Esophagus muscularis mucosa (tissue), 4 donors: ENCODE data around the gene NBPF1. TPM values are rescaled to one million over a fixed set of nuclear protein-coding genes. Genes with fewer than 3 reads are reported as not detected.
"Not testable (repeated sequence)": the region's sequence is repeated elsewhere in the genome, so short reads cannot be mapped to it uniquely, and the experiment has no call there.

Source experiments
- DNase-seq: peaks from one replicate; pipeline ENCODE4 v3.0.0-alpha.2; 2017; ENCODE audit errors: extremely low spot score
- H3K27ac ChIP-seq, 4 donors: fragments of 200-600 bp; sonication (generic); replicated peaks in 1 of 4; 1 replicate in 3 of 4; 2 replicates in 1 of 4; pipeline ENCODE4 v1.5.1; 2016 to 2019; ENCODE audit warnings: mild to moderate bottlenecking in 1 of 4
- H3K27me3 ChIP-seq, 4 donors: fragments of 200-600 bp; sonication (generic); one replicate each; pipeline versions ENCODE4 v1.5.1 to v1.6.0; 2016 to 2019
- H3K36me3 ChIP-seq, 4 donors: fragments of 200-600 bp; sonication (generic); one replicate each; pipeline ENCODE4 v1.5.1; 2016 to 2019
- H3K4me1 ChIP-seq, 4 donors: fragments of 200-600 bp; sonication (generic); one replicate each; pipeline ENCODE4 v1.5.1; 2016 to 2019
- H3K4me3 ChIP-seq, 4 donors: fragments of 200-600 bp; sonication (generic); 1 replicate in 2 of 4; 2 replicates in 2 of 4; pipeline ENCODE4 v1.5.1; 2016 to 2019; ENCODE audit warnings: mild to moderate bottlenecking in 4 of 4, moderate library complexity in 1 of 4
- H3K9me3 ChIP-seq, 4 donors: fragments of 200-600 bp; sonication (generic); 1 replicate in 3 of 4; 2 replicates in 1 of 4; pipeline ENCODE4 v1.5.1; 2016 to 2019
- CTCF ChIP-seq, 3 experiments: fragments of 200-600 bp in 2 of 3; fragments of 450-650 bp in 1 of 3; sonication (generic) in 2 of 3; IDR thresholded peaks; one replicate each; pipeline ENCODE4 v1.5.1; 2017 to 2019; ENCODE audit warnings: antibody characterized with exemption in 3 of 3, mild to moderate bottlenecking in 2 of 3, moderate library complexity in 1 of 3
- EP300 ChIP-seq: sonication (generic); formaldehyde crosslinking; IDR thresholded peaks from one replicate; pipeline ENCODE4 v1.6.1; 2017; ENCODE audit warnings: antibody characterized with exemption
- POLR2A ChIP-seq: fragments of 450-650 bp; IDR thresholded peaks from one replicate; pipeline ENCODE4 v1.6.1; 2017; ENCODE audit warnings: antibody characterized with exemption, moderate library complexity, mild to moderate bottlenecking, low read depth
- POLR2AphosphoS5 ChIP-seq, 2 donors: sonication (generic); formaldehyde crosslinking; IDR thresholded peaks; one replicate each; pipeline ENCODE4 v1.6.1; 2017; ENCODE audit warnings: antibody characterized with exemption in 2 of 2
- WGBS: methylation state at CpG from one replicate; pipeline ENCODE4 v1.1.5; 2018; 5-methylcytosine and 5-hydroxymethylcytosine counted together
- intact Hi-C: fragments of 100-400 bp; cut with DNase I; formaldehyde crosslinking; loops from one replicate; pipeline ENCODE4 v1.15.1; 2023
- total RNA-seq, 4 donors: library from RNA; depleted of rRNA; stranded (reverse); fragments of >200 nt; gene quantifications; one replicate each; pipeline versions ENCODE4 v1.1.0 to v1.2.1, GENCODE V29; 2016

Gene NBPF1
- total RNA-seq, 4 donors from 2014 or later: 16.6 to 39.2 (median 28.1) TPM

GRCh38 chr1:16646716-16647115 lies 33.4 kb upstream of the NBPF1 start:
- DNase-seq, H3K27ac ChIP-seq, H3K4me3 ChIP-seq, intact Hi-C loops, H3K36me3 ChIP-seq, H3K9me3 ChIP-seq: not testable (repeated sequence)
- Histone ChIP-seq H3K27me3 (peaks cover 0 to 30% (median 0%) of the 10 kb centered on the region in 4 donors), H3K4me1 (peaks cover 25 to 38% (median 33%) of the 10 kb centered on the region in 4 donors)
- WGBS: no CpG with 5 or more reads among the region's 17 CpGs

GRCh38 chr1:16646061-16646664 lies 32.8 kb upstream of the NBPF1 start:
- intact Hi-C loops, DNase-seq, H3K27ac ChIP-seq, H3K4me3 ChIP-seq, H3K9me3 ChIP-seq: not testable (repeated sequence)
- Histone ChIP-seq H3K27me3 (peaks cover 0 to 30% (median 0%) of the 10 kb centered on the region in 4 donors), H3K4me1 (peaks cover 25 to 39% (median 33%) of the 10 kb centered on the region in 4 donors), H3K36me3 (peaks cover 0 to 13% (median 0%) of the 10 kb centered on the region in 4 donors)
- WGBS: 91% methylated on average over 13 of the region's 15 CpGs

DNA sequence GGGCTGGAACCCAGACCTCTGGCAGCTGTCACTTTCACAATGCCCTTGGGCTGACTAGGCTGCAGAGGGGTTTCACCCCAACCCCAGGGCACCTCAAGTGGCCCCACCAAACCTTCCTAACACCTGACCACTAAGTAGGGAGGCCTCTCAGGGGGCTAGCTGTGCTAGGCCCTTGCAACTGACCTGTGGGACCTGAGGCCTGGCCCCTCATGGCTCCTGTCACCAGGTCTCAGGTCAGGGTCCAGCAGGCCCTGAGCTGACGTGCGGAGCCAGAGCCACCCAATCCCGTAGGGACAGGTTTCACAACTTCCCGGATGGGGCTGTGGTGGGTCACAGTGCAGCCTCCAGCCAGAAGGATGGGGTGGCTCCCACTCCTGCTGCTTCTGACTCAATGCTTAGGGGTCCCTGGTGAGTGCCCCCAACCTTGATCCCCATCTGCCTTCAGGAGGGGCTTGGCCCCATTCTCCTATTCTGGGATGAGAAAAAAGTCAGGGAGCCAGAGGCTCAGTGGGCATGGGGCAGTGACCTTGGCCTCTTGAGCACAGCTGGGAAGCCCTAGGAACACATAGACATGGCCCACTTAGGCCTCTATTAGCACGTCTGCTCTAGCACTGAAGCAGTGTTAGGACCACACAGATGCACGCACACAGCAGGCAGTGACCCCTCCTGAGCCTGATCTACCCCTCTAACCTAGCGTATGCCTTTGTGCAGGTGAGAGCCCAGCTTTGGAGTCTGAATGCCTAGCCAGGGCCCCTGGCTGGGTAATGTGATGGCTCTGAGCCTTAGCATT lies 32.1 kb upstream of the NBPF1 start:
- 87% methylated on average over 7 of the region's 7 CpGs for WGBS
- intact Hi-C loops, H3K9me3 ChIP-seq, DNase-seq: not testable (repeated sequence)
- Histone ChIP-seq H3K36me3 (peaks cover 0 to 13% (median 0%) of the 10 kb centered on the region in 4 donors), H3K4me1 (peaks cover 25 to 43% (median 33%) of the 10 kb centered on the region in 4 donors), H3K4me3 (peak overlapping the region; percentile 60 to 85 (median 72)), H3K27ac (peak overlapping the region; percentile 80 to 85 (median 84)), H3K27me3 (peaks cover 0 to 30% (median 0%) of the 10 kb centered on the region in 4 donors)

- WGBS: 9% methylated on average over 61 of the region's 61 CpGs
- Histone ChIP-seq H3K4me1 (peaks cover 25 to 44% (median 33%) of the 10 kb centered on the region in 4 donors), H3K4me3 (peak overlapping the region; percentile 60 to 85 (median 72)), H3K27ac (peak overlapping the region; percentile 80 to 85 (median 84)), H3K27me3 (peaks cover 0 to 30% (median 0%) of the 10 kb centered on the region in 4 donors), H3K36me3 (peaks cover 0 to 16% (median 0%) of the 10 kb centered on the region in 4 donors)
- peak; percentile 99 for DNase-seq
- intact Hi-C loops, H3K9me3 ChIP-seq: not testable (repeated sequence)
- TF ChIP-seq POLR2AphosphoS5 (IDR thresholded peaks at IDR 0.05) (peak; percentile 93 to 99), CTCF (IDR thresholded peaks at IDR 0.05) (peak in 2 of 3 experiments; percentile 56 to 59)
Observed at GRCh38 chr1:16644482-16645270, 31.3 kb upstream of the NBPF1 start.

DNA sequence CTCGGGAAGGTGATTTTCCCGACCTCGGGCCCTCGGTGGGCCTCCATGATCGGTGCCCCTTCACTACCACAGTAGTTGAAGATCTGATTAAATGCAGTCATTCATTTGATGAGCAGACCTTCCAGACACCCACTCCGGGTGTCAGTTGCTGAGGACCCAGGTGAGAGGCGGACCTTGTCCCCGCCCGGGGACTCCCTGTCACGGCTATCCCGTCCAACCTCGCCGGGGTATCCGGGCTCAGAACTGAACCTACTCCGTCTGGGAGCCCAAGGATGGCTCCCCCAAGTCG lies 30.8 kb upstream of the NBPF1 start:
- no peak for TF ChIP-seq POLR2A
- no peak for TF ChIP-seq CTCF (IDR thresholded peaks at IDR 0.05)
- TF ChIP-seq EP300: no peak
- TF ChIP-seq POLR2AphosphoS5 (IDR thresholded peaks at IDR 0.05): no peak

DNA sequence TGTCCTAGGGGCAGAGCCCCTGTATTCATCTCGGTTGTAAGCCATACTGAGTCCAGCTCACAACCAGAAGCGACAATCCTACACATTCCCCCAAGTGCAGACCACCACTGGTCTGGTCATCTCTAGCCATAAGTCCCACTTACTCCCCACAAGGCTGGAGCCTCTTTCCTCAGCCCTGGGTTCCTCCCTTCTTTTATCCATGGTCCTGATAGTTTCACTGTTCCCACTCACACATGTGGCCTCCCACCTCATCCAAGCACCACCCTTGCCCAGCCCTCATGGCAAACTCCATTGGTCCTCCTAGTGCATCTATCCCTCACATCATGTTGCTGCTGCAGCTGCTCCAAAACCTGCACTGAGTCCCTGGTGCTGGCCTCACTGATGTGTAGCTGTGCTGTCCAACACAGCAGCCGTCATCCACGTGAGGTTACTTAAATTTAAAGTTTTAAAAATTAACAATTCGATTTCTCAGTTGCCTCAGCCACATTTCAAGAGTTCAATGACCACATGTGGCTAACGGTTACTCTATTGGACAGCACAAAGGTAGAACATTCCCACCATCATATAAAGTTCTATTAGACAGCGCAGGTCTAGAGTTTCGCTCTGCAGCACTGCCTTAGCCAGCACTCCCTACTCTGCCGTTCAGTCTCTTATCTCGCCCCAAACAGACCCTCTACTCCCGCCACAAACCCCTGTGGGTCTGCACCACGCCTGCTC lies 30.3 kb upstream of the NBPF1 start:
- 33% methylated on average over 12 of the region's 12 CpGs for WGBS
- intact Hi-C loops, DNase-seq, H3K9me3 ChIP-seq: not testable (repeated sequence)
- H3K4me1 ChIP-seq: peaks cover 25 to 50% (median 33%) of the 10 kb centered on the region in 4 donors
- peaks cover 0 to 25% (median 2%) of the 10 kb centered on the region in 4 donors for H3K36me3 ChIP-seq
- H3K4me3 ChIP-seq: peak overlapping the region; percentile 60 to 85 (median 72)
- H3K27ac ChIP-seq: peak overlapping the region; percentile 80 to 85 (median 84)
- peaks cover 0 to 26% (median 0%) of the 10 kb centered on the region in 4 donors for H3K27me3 ChIP-seq

More for the DNA sequence above, 30.8 kb upstream of the NBPF1 start:
- no peaks in the 10 kb centered on the region for H3K9me3 ChIP-seq
- peaks cover 0 to 30% (median 0%) of the 10 kb centered on the region in 4 donors for H3K27me3 ChIP-seq
- peaks cover 0 to 21% (median under 1%) of the 10 kb centered on the region in 4 donors for H3K36me3 ChIP-seq
- peak overlapping the region; percentile 60 to 85 (median 72) for H3K4me3 ChIP-seq
- under 1% methylated on average over 16 of the region's 16 CpGs for WGBS
- H3K27ac ChIP-seq: peak overlapping the region; percentile 80 to 85 (median 84)
- DNase-seq: no peak
- H3K4me1 ChIP-seq: peaks cover 25 to 49% (median 33%) of the 10 kb centered on the region in 4 donors
- intact Hi-C loops: no loop called here

DNA sequence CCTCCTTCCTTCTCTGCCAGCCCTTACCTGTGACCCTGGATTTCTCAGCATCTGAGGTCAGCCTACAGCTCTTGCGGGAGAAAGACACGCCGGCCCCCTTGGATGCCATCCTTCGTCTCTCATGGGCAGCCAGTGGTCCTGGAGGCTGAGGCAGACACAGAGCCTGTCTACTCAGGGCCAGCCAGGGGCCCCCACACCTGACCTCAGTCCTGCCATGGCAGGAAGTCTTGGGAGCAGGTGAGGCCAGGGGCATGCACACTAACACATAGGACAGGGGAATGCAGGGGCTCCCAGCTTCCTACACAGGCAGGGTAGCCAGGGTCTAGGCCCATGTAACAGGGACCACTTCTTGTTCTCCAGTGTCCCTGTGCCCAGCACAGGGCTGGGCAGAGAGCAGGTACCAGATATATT lies 29.6 kb upstream of the NBPF1 start:
- intact Hi-C loops: not testable (repeated sequence)

GRCh38 chr1:16642025-16642966 lies 28.9 kb upstream of the NBPF1 start:
- H3K4me3 ChIP-seq, H3K27ac ChIP-seq, intact Hi-C loops, H3K9me3 ChIP-seq, DNase-seq: not testable (repeated sequence)
- peaks cover 0 to 13% (median 0%) of the 10 kb centered on the region in 4 donors for H3K27me3 ChIP-seq
- H3K36me3 ChIP-seq: peaks cover 0 to 25% (median 3%) of the 10 kb centered on the region in 4 donors
- H3K4me1 ChIP-seq: peaks cover 25 to 45% (median 30%) of the 10 kb centered on the region in 4 donors
- WGBS: 70% methylated on average over 6 of the region's 9 CpGs

More for the DNA sequence above, 29.6 kb upstream of the NBPF1 start:
- not testable (repeated sequence) for H3K9me3 ChIP-seq, DNase-seq, H3K27ac ChIP-seq
- peak overlapping the region; percentile 4 to 81 (median 61) for H3K4me3 ChIP-seq
- H3K4me1 ChIP-seq: peaks cover 25 to 50% (median 33%) of the 10 kb centered on the region in 4 donors
- H3K36me3 ChIP-seq: peaks cover 0 to 25% (median 3%) of the 10 kb centered on the region in 4 donors
- 90% methylated on average over 4 of the region's 4 CpGs for WGBS
- H3K27me3 ChIP-seq: peaks cover 0 to 20% (median 0%) of the 10 kb centered on the region in 4 donors
